Islet of Langerhans (tissue), 1 donor: ENCODE data around the gene NRXN3.

ENCODE experiments used
- FAIRE-seq: peaks from one replicate; lab custom pipeline; 2011; peaks lifted over from hg19 to GRCh38; lab: Jason Lieb, UNC

The NRXN3 gene

DNA sequence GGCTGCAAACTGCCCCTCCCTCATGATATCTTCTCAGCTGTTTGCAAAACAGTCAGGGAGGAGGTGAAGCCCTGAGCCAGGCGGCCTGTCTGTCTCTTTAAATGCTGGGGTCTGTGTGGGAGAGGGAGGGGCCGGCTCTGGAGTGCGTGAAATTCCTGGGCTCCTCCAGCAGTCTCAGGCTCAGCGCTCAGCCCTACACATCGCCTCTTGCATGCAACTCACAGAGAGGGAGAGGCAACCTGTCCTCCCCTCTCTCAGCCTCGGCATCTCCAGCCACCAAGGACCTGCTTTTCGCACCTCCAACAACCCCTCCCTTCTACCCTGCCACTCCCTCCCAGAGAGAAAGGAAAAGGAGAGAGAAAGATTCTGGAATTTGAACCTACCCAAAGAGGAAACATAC, at the start of gene NRXN3:
TSS of gene NRXN3 (plus strand) at position 171 of the 400 bp plus-strand sequence. CDS start 72,721 bp downstream, outside the sequence.
- no peak for FAIRE-seq

DNA sequence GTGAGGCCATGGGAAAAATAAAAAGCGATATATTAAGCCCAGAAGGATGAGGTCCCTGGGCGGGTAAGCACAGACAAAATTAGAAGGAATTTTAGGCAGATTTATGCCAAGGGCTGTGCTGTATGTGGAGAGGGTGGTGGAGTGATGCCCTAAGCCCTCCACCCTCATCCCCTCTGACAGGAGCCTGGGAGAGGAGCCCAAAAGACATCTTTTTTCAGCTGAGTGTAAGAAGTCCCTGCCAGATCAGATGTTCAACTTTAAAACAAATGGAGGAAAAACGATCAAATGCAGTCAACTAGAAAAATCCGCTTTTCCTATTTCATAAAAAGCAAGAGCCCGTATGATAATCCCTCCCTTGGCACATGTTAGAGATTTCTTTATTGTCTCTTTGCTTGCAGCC, 47.7 kb upstream of the NRXN3 start:
- no peak for FAIRE-seq

- FAIRE-seq, result no peak
Observed at GRCh38 chr14:78123650-78124253, 46.4 kb upstream of the NRXN3 start.

GRCh38 chr14:78127961-78128360, 42.2 kb upstream of the NRXN3 start:
- FAIRE-seq, result no peak

- FAIRE-seq, result no peak
Observed at GRCh38 chr14:78129375-78129774, 40.8 kb upstream of the NRXN3 start.

GRCh38 chr14:78130356-78130755, 39.8 kb upstream of the NRXN3 start:
- FAIRE-seq, result no peak

- no peak for FAIRE-seq
Observed at GRCh38 chr14:78131201-78131600, 39.0 kb upstream of the NRXN3 start.

GRCh38 chr14:78131616-78132015, 38.6 kb upstream of the NRXN3 start:
- no peak for FAIRE-seq

DNA sequence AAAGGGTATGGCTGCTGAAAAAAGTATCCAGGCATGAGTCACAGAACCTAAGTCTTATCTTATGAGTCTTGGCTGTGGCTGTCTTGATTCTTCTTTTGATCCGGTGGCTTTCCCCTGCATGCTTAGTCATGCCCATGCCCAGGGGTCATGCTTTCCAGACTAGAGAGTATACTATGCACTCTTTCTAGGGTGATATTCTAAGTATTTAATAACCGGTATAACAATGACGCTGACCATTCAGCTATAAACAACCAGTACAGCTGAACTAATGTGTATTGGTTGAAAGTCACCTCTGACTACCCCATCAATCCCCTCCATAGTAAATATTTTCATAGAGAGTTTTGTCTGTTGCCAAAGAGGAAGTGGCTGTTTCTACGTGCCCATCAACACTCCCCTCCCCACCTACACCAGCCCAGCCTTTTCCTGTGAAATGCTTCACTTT, 34.7 kb upstream of the NRXN3 start:
- FAIRE-seq, result no peak

GRCh38 chr14:78136695-78137094, 33.5 kb upstream of the NRXN3 start:
- no peak for FAIRE-seq

DNA sequence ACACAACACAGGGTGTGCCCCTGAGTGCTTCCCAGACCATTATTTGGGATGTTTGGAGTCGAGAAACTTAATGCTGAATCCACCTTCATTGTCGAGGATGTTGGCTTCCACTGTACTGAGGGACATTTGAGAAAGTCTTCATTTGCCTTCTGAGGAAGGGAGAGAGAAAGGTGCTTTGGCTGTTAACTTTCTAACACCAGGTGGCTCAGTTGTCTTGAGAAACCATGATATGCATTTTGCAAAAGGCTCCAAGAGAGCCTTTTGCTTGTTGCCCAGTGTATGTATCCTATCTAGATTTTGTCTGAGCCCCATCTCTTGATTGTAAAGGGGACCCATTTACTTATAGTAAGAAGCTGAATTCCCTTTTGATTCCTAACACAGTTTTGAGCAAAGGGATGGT, 28.6 kb upstream of the NRXN3 start:
- FAIRE-seq, result no peak

DNA sequence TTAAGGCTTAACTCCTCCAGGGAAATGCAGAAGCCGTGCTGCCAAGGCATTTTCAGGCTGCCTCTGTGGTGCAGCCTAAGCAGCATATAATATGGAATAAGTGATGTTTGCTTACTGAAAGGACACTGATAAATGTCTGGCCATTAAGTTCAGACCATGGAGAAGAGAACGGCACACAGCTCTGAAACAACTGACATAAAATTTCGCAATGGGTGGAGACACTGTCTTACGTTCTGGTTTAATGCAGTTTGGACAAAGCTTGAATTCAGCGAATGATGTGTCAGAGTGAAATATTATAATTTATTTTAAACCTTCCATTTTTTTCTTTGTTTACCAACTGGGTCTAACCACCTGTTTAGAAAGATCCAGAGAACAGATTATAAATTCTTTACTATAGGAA, 27.2 kb upstream of the NRXN3 start:
- no peak for FAIRE-seq

- FAIRE-seq, result no peak
Observed at GRCh38 chr14:78143489-78144145, 26.6 kb upstream of the NRXN3 start.

DNA sequence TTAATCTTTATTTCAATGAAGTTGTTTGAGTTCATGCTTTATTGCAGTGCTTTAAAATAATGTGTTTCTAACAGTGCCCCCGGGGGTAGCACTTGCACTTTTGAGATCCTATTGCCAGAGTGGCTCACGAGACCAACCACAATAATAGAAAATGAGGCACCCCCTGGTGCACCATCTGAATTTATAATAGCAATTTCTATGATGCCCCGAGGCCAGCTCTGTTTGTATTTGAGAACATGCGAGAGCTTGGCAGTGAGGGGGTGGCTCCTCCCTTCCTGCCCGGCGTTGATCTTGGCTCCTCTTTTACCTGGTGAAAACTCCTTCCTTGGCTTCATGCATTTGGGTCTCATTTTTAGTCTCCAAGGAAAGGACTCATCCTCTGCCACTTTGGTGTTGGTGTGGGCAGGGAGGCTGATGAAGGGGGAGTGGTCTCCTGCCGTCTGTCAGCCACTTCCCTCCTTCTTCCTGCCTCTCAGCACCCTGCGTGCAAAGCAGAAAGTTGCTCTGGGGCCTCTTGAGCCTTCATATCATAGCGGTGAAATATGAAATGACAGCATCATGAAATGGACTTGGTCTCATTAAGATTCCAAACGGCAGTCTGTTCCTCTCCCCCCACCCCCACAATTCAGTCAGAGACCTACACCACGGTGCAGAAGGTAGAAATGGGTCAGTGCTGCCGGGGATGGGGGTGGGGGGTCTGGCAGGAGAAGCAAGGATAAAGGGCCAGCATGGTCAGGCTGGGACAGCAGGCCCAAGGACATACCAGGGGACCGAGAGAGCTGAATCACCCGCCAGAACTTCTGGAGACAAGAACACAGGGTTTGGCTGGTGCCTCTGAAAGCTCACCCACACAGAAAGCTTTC, 17.7 kb upstream of the NRXN3 start:
- FAIRE-seq, result no peak

DNA sequence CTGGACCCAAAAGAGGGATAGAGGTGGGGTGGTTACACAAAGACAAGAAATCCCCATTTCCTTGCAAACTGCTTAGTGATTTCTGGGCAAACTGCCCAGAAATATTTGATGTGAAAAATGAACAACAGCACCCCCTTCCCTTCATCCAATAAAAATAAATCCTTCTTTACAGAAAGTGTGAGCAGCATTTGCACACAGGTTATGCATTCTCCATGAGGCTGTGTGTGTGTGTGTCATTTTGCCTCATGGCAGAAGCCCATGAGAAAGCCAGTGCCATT, 17.2 kb upstream of the NRXN3 start:
- no peak for FAIRE-seq

- no peak for FAIRE-seq
Observed at GRCh38 chr14:78154827-78155226, 15.3 kb upstream of the NRXN3 start.

DNA sequence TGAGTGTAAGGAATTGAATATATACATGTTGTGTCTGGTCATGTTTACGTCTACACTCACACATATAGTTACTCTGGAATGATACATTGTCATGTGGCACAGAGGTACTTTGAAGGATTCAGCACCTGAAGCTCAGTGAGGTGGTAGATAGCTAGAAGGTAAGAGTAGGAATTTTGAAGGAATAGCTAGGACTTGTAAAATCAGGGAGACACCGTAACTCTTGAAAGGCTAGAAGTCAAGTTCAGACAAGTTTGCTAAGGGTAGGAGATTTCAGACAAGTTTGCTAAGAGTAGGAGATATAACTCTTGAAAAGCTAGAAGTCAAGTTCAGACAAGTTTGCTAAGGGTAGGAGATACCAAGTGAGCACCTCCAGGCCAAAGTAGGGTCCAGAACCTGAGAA, 14.0 kb upstream of the NRXN3 start:
- no peak for FAIRE-seq

- no peak for FAIRE-seq
Observed at GRCh38 chr14:78157494-78158437, 12.4 kb upstream of the NRXN3 start.

DNA sequence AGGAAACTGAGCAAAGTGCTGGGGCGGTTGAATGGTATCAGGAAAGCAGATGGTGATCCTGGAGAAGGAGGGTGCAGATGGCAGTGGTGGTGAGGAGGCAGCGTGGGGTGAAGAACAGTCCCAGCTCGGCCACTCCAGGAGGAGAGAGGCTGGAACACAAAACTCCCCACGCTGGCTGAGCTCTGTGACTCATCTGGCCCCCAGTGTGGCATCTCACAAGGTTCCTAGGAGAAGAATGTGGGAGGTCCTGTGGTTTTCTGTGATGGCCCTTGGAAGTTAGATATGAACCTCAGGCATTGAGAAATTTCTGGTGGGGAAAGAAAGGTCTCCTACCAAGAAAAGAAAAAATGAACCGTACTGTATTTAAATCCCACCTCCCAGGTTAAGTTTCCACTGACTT, 8.0 kb upstream of the NRXN3 start:
- no peak for FAIRE-seq

DNA sequence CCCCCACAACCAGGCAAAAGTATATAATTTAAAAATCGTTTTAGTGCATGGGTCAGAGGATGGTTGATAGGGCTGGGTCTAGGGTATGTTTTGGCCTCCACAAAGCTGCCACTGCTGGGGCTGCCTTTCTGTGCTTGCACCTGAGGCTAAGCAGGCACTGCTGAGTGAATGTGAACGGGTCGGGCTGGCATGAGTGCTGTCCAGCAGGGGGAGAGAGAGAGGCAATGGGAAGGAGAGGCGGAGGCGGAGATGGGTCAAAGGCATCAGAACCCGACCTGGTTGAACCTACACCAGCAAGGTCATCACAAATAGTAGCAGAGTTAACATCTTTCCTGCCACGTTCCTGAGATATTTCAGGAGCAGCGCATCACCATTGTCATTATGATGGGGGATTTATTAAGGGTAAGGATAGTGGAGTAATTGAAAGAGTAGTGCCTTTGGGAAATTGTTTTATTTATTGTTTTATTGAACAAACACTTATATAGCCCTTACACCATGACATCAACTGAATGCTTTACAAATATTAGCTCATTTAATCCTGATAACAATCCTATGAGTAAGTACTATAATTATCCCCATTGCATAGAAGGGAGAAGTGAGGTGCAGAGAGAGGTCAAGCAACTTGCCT, 5.8 kb upstream of the NRXN3 start:
- FAIRE-seq, result no peak

- FAIRE-seq, result no peak
Observed at GRCh38 chr14:78172428-78172827, 2.3 kb downstream of the NRXN3 start.
